SK-N-SH (cell line): ENCODE data around the gene PXDN.

Source experiments
- CTCF ChIP-seq: fragments of 200-600 bp; sonication (generic); IDR thresholded peaks from 2 replicates; pipeline ENCODE4 v1.6.1; 2017; ENCODE audit warnings: antibody characterized with exemption, mild to moderate bottlenecking, moderate library complexity
- EP300 ChIP-seq, 2 experiments: IDR thresholded peaks; 2 replicates each; pipeline versions ENCODE4 v1.4.0 to v1.6.1; 2012; ENCODE audit warnings: borderline replicate concordance in 1 of 2, low read depth in 1 of 2, low read length in 1 of 2
- GABPA ChIP-seq: IDR thresholded peaks from 2 replicates; pipeline ENCODE4 v1.4.0; 2012; ENCODE audit warnings: low read depth, mild to moderate bottlenecking
- MAX ChIP-seq: IDR thresholded peaks from 2 replicates; pipeline ENCODE4 v1.4.0; 2012; ENCODE audit warnings: low read depth
- MXI1 ChIP-seq: IDR thresholded peaks from 2 replicates; pipeline ENCODE4 v1.6.1; 2012; ENCODE audit warnings: mild to moderate bottlenecking, low read depth, low read length, improper control_type of control experiment
- RAD21 ChIP-seq: IDR thresholded peaks from 2 replicates; pipeline ENCODE4 v1.6.1; 2012; ENCODE audit warnings: mild to moderate bottlenecking, low read length
- RCOR1 ChIP-seq: fragments of 150-350 bp; IDR thresholded peaks from 2 replicates; pipeline ENCODE4 v1.6.1; 2017; ENCODE audit warnings: antibody characterized with exemption, low read length
- REST ChIP-seq: IDR thresholded peaks from 2 replicates; pipeline ENCODE4 v1.6.1; 2012; ENCODE audit warnings: mild to moderate bottlenecking, low read depth, low read length, moderate library complexity
- RFX5 ChIP-seq: IDR thresholded peaks from 2 replicates; pipeline ENCODE4 v1.6.1; 2012; ENCODE audit warnings: mild to moderate bottlenecking, improper control_type of control experiment, low read length
- SMC3 ChIP-seq: IDR thresholded peaks from 2 replicates; pipeline ENCODE4 v1.6.1; 2012; ENCODE audit warnings: low read depth, low read length, improper control_type of control experiment
- USF1 ChIP-seq: IDR thresholded peaks from 2 replicates; pipeline ENCODE4 v1.4.0; 2012; ENCODE audit warnings: low read depth, borderline replicate concordance

- TF ChIP-seq MAX (no peak), CTCF (no peak), USF1 (no peak), RAD21 (no peak), MXI1 (no peak), REST (no peak), RFX5 (no peak), EP300 (IDR thresholded peaks at IDR 0.05; ENCODE audit: borderline replicate concordance in 1 of 2, low read depth in 1 of 2, low read length in 1 of 2) (no peak), SMC3 (no peak), GABPA (no peak), RCOR1 (no peak)
These were observed 135.3 kb downstream of the PXDN start for GRCh38 chr2:1609040-1609439.
